ENCODE results near the gene TRAPPC8. TPM values are rescaled to one million over a fixed set of nuclear protein-coding genes. Genes with fewer than 3 reads are reported as not detected.

TRAPPC8 gene
- total RNA-seq, 2 donors from 2014 or later, result 27.2 to 33.8 TPM

DNA sequence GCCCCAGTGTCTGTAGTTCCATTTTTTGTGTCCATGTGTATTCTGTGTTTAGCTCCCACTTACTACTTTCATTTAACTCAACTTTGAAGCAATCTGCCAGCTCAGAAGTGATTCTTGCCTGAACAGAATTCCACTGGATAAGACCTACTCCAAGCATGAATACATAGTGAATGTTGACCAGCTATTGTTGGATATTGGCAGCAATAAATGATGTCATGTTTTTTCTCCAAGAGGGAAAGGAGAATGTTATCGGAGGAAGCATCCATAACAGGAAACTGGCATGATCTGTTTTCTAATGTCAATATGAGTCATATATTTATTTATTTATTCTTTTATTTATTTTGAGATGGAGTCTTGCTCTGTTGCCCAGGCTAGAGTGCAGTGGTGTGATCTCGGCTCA, 36.8 kb upstream of the TRAPPC8 start:
- DNase-seq (ENCODE audit: low spot score), result no peak
- no peaks in the 10 kb centered on the region for H3K27me3 ChIP-seq
- peaks cover 0 to 7% of the 10 kb centered on the region in 2 donors for H3K4me1 ChIP-seq
- no peaks in the 10 kb centered on the region for H3K36me3 ChIP-seq
- no peak overlapping the region for H3K27ac ChIP-seq
- peaks cover 0 to under 1% of the 10 kb centered on the region in 2 donors for H3K9me3 ChIP-seq
- TF ChIP-seq, protein P1, sequence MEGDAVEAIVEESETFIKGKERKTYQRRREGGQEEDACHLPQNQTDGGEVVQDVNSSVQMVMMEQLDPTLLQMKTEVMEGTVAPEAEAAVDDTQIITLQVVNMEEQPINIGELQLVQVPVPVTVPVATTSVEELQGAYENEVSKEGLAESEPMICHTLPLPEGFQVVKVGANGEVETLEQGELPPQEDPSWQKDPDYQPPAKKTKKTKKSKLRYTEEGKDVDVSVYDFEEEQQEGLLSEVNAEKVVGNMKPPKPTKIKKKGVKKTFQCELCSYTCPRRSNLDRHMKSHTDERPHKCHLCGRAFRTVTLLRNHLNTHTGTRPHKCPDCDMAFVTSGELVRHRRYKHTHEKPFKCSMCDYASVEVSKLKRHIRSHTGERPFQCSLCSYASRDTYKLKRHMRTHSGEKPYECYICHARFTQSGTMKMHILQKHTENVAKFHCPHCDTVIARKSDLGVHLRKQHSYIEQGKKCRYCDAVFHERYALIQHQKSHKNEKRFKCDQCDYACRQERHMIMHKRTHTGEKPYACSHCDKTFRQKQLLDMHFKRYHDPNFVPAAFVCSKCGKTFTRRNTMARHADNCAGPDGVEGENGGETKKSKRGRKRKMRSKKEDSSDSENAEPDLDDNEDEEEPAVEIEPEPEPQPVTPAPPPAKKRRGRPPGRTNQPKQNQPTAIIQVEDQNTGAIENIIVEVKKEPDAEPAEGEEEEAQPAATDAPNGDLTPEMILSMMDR (IDR thresholded peaks at IDR 0.05), result no peak
- H3K4me3 ChIP-seq, result no peak overlapping the region

DNA sequence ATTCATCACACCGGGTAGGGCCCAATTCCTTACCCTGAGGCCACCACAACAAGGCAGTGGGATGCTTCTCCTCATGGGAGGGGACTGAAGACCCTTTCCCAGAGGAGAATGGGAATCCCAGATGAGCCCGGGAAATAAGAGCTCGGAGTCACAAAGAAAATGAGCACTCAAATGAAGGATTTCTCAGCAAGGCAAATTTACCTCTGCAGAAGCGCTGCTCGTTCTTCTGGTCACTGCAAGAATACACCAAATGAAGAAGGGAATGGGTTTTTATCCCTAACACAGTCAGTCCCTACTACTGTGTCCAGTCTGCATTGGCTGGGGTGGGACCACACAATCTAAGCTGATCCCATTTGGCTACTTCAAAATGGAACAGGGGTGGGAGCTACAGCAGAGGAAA, 35.7 kb upstream of the TRAPPC8 start:
- Histone ChIP-seq H3K27me3 (no peaks in the 10 kb centered on the region), H3K27ac (no peak overlapping the region), H3K9me3 (peaks cover 0 to 12% of the 10 kb centered on the region in 2 donors), H3K4me3 (no peak overlapping the region), H3K4me1 (peaks cover 0 to 5% of the 10 kb centered on the region in 2 donors), H3K36me3 (no peaks in the 10 kb centered on the region)
- no peak for DNase-seq (ENCODE audit: low spot score)
- TF ChIP-seq, protein P1 (IDR thresholded peaks at IDR 0.05), result no peak

DNA sequence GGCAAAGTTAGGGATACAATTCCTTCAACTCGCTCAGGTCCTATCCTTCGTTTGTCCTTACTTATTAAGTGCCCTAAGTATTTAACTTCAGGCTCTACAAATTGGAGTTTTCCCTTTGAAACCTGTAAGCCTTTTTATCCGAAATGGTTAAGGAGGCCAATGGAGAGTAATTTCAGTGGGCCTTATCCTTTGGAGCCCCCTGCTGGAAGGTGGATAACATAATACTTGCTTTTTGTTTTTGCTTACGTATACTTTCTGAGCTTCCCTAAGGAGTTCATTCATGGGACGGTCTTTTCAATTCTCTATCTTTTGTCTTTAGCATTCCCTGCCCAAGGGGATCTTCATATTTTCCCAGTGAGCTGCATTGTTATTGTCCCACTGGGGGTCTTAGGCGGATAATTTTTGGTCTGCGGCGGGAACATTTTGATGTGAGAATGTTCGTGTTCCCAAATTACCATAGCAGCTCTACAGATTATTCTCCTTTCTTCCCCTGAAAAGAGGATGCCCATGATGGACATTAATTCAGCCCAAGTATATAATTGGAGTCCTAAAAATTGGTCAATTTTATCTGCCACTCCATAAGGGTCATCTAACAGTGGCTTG, 34.4 kb upstream of the TRAPPC8 start:
- no peaks in the 10 kb centered on the region for H3K4me1 ChIP-seq
- TF ChIP-seq, protein P1 (IDR thresholded peaks at IDR 0.05), result peak; percentile 75 to 82
- H3K4me3 ChIP-seq, result no peak overlapping the region
- no peaks in the 10 kb centered on the region for H3K27me3 ChIP-seq
- no peak for DNase-seq (ENCODE audit: low spot score)
- no peak overlapping the region for H3K27ac ChIP-seq
- H3K36me3 ChIP-seq, result no peaks in the 10 kb centered on the region
- peaks cover 0 to 15% of the 10 kb centered on the region in 2 donors for H3K9me3 ChIP-seq

DNA sequence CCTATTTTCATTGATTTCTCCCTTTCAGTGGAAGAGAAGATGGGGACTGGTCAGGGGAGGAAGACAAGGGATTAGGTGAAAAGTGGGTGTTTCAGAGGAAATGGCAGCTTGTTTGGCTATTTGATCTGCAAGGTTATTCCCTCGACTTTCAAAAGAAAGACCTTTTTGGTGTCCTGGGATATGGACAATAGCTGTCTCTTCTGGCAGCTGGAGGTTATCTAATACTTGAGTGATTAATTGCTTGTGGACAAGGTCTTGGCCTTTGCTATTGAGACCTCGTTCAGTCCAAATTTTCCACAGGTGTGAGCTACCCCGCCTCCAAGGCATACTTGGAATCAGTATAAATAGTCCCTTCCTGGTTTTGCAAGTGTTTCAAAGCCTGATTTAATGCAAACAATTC, 33.3 kb upstream of the TRAPPC8 start:
- H3K9me3 ChIP-seq, result peaks cover 0 to 15% of the 10 kb centered on the region in 2 donors
- H3K4me3 ChIP-seq, result no peak overlapping the region
- DNase-seq (ENCODE audit: low spot score), result no peak
- TF ChIP-seq, protein P1 (IDR thresholded peaks at IDR 0.05), result no peak
- H3K27ac ChIP-seq, result no peak overlapping the region
- no peaks in the 10 kb centered on the region for H3K27me3 ChIP-seq
- H3K4me1 ChIP-seq, result no peaks in the 10 kb centered on the region
- H3K36me3 ChIP-seq, result no peaks in the 10 kb centered on the region

DNA sequence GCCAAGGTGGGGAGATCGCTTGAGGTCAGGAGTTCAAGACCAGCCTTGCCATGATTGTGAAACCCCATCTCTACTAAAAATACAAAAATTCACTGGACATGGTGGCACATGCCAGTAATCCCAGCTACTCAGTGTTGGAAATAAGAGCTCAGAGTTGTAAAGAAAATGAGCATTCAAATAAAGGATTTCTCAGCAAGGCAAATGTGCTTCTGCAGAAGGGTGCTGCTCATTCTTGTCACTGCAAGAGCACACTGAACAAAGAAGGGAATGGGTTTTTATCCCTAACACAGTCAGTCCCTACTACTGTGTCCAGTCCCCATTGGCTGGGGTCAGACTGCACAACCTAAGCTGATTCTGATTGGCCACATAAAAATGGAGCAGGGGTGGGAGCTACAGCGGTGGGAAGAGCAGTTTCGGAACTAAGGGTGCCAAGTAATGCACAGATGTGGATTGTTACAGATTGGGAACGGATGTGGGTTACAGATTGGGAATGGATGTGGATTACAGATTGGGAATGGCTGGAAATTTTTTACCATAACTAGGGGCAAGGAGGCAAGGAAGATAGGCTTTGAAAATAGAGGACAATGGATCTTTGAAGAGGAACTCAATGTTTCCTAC, 31.1 kb upstream of the TRAPPC8 start:
- TF ChIP-seq, protein P1 (IDR thresholded peaks at IDR 0.05), result no peak
- peaks cover 0 to 15% of the 10 kb centered on the region in 2 donors for H3K9me3 ChIP-seq
- no peak overlapping the region for H3K27ac ChIP-seq
- H3K27me3 ChIP-seq, result no peaks in the 10 kb centered on the region
- H3K4me3 ChIP-seq, result no peak overlapping the region
- H3K36me3 ChIP-seq, result no peaks in the 10 kb centered on the region
- no peak for DNase-seq (ENCODE audit: low spot score)
- no peaks in the 10 kb centered on the region for H3K4me1 ChIP-seq
